ENCODE measurements around the gene CARD19.

DNA sequence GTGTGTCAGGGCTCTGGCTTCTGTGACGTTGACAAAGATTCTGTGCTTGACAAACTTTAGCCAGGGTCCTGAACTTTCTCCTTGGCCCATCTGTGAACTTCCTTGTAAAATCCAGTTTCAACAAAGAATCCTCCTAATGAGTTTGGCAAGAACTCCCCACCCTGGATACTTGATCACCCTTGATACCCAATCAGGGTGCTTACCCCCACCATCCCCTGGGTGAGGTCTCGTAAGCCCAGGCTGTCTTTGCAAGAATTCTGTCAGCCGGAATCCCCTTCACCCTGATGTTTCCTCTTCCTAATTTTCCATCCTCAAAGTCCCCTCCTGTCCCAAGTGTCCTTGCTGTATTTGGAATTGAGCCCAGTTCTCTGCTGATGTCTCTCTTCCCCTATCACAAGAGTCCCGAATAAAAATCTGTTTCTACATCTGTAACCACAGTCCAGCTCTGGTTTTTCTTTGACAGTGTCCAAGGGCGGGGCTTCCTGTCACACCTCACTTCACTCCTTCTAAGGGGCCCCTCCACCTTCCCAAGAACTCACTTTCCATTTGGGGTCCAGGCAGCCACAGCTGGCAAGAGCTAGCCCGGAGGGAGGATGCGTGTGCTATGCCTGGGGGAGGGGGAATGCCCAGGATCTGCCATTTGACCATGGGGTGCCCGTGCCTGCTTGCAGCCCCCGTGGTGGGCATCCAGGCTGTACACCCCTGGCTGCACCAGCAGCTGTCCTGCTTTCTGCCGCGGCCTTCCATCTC is 2.7 kb upstream of the CARD19 start:
- TF ChIP-seq POLR2AphosphoS5 (IDR thresholded peaks at IDR 0.05; ENCODE audit: low read depth, low read length) (0 out of 2 replicates have a peak, but pooled peaks have one; percentile 20), POLR2A (IDR thresholded peaks at IDR 0.05; ENCODE audit: low read depth, low read length) (peak; percentile 30; the same call in 1 of the 2 replicates), TAF1 (IDR thresholded peaks at IDR 0.05; ENCODE audit: borderline replicate concordance, low read depth, low read length) (no peak)
